Cardiac fibroblast (primary cell): Measurements from ENCODE around the gene GPR108.

ENCODE experiments used
- DNase-seq, 2 donors: peaks; one replicate each; pipeline versions ENCODE4 v3.0.0 to v3.0.0-alpha.2; 2010; ENCODE audit warnings: low read depth in 2 of 2
- H3K4me3 ChIP-seq, 2 donors: replicated peaks in 1 of 2; 1 replicate in 1 of 2; 2 replicates in 1 of 2; pipeline ENCODE4 v1.5.1; 2011; ENCODE audit warnings: low read depth in 2 of 2, low read length in 2 of 2, mild to moderate bottlenecking in 2 of 2, moderate library complexity in 1 of 2
- CTCF ChIP-seq: IDR thresholded peaks from one replicate; pipeline ENCODE4 v1.5.1; 2011; ENCODE audit warnings: low read depth, mild to moderate bottlenecking, low read length, inconsistent platforms

The GPR108 gene

GRCh38 chr19:6734096-6734696 is 3.2 kb downstream of the GPR108 start:
- DNase-seq = no peak
- H3K4me3 ChIP-seq = no peak overlapping the region
- no peak for TF ChIP-seq CTCF

- H3K4me3 ChIP-seq = no peak overlapping the region
- TF ChIP-seq CTCF = peak; percentile 44
- DNase-seq = no peak
Measured at GRCh38 chr19:6733338-6734095, 3.9 kb downstream of the GPR108 start.

- H3K4me3 ChIP-seq = no peak overlapping the region
- TF ChIP-seq CTCF = no peak
- no peak for DNase-seq
Measured at GRCh38 chr19:6732803-6733337, 4.5 kb downstream of the GPR108 start.

- no peak for DNase-seq
- H3K4me3 ChIP-seq = no peak overlapping the region
- TF ChIP-seq CTCF = no peak
Measured at GRCh38 chr19:6731822-6732221, 5.6 kb downstream of the GPR108 start.

GRCh38 chr19:6730941-6731670 is 6.3 kb downstream of the GPR108 start:
- no peak for TF ChIP-seq CTCF
- no peak for DNase-seq
- no peak overlapping the region for H3K4me3 ChIP-seq

- H3K4me3 ChIP-seq = no peak overlapping the region
- TF ChIP-seq CTCF = no peak
- DNase-seq = no peak
Measured at GRCh38 chr19:6730153-6730804, 7.1 kb downstream of the GPR108 start.
